Measurements from ENCODE around the gene ARFGAP1. TPM values are rescaled to one million over a fixed set of nuclear protein-coding genes. Genes with fewer than 3 reads are reported as not detected.

Gene ARFGAP1
- total RNA-seq, 1 donor from 2014 or later: 220 TPM

- peaks cover 6% of the 10 kb centered on the region for H3K27me3 Mint-ChIP-seq (ENCODE audit: low read depth, unreplicated experiment)
Measured at GRCh38 chr20:63252284-63252711, 20.3 kb upstream of the ARFGAP1 start.

GRCh38 chr20:63253065-63253437 lies 19.6 kb upstream of the ARFGAP1 start:
- no peak overlapping the region for H3K27ac ChIP-seq (ENCODE audit: low read depth, low read length)
- H3K79me2 ChIP-seq (ENCODE audit: insufficient read depth, low read length): no peaks in the 10 kb centered on the region
- Mint-ChIP-seq H3K27ac (ENCODE audit: unreplicated experiment) (peak overlapping the region; percentile 84), H3K9me3 (ENCODE audit: unreplicated experiment) (peaks cover 9% of the 10 kb centered on the region), H3K4me3 (ENCODE audit: unreplicated experiment) (peak overlapping the region; percentile 93), H3K36me3 (ENCODE audit: low read depth, unreplicated experiment) (peaks cover 26% of the 10 kb centered on the region), H3K27me3 (ENCODE audit: low read depth, unreplicated experiment) (peaks cover 6% of the 10 kb centered on the region), H3K4me1 (ENCODE audit: low read depth, unreplicated experiment) (peaks cover 41% of the 10 kb centered on the region)
- no peak for DNase-seq (ENCODE audit: low read depth)
- H3K4me3 ChIP-seq (ENCODE audit: insufficient read depth, low read depth, low read length): no peak overlapping the region
- no peak for FAIRE-seq
- no peaks in the 10 kb centered on the region for H3K36me3 ChIP-seq (ENCODE audit: insufficient read depth, low read length)
- H2AFZ ChIP-seq (ENCODE audit: low read depth, low read length): no peak overlapping the region
- peaks cover 6% of the 10 kb centered on the region for H3K4me1 ChIP-seq (ENCODE audit: insufficient read depth, low read length)
- H3K27me3 ChIP-seq (ENCODE audit: insufficient read depth, low read length): peaks cover 25% of the 10 kb centered on the region
- H3K4me2 ChIP-seq (ENCODE audit: low read length): peak overlapping the region; percentile 75
- peak; percentile 78 for TF ChIP-seq EZH2 (IDR thresholded peaks at IDR 0.05; ENCODE audit: insufficient read depth, low read length)
- TF ChIP-seq, protein P1, sequence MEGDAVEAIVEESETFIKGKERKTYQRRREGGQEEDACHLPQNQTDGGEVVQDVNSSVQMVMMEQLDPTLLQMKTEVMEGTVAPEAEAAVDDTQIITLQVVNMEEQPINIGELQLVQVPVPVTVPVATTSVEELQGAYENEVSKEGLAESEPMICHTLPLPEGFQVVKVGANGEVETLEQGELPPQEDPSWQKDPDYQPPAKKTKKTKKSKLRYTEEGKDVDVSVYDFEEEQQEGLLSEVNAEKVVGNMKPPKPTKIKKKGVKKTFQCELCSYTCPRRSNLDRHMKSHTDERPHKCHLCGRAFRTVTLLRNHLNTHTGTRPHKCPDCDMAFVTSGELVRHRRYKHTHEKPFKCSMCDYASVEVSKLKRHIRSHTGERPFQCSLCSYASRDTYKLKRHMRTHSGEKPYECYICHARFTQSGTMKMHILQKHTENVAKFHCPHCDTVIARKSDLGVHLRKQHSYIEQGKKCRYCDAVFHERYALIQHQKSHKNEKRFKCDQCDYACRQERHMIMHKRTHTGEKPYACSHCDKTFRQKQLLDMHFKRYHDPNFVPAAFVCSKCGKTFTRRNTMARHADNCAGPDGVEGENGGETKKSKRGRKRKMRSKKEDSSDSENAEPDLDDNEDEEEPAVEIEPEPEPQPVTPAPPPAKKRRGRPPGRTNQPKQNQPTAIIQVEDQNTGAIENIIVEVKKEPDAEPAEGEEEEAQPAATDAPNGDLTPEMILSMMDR (IDR thresholded peaks at IDR 0.05; ENCODE audit: insufficient read depth, low read depth, low read length): no peak
- peaks cover 6% of the 10 kb centered on the region for H4K20me1 ChIP-seq (ENCODE audit: insufficient read depth, low read length)
- no peaks in the 10 kb centered on the region for H3K9me3 ChIP-seq (ENCODE audit: insufficient read depth, low read depth, low read length)
- no peak overlapping the region for H3K9ac ChIP-seq (ENCODE audit: low read length)

More at GRCh38 chr20:63252284-63252711, 20.3 kb upstream of the ARFGAP1 start:
- peaks cover 6% of the 10 kb centered on the region for H4K20me1 ChIP-seq (ENCODE audit: insufficient read depth, low read length)
- DNase-seq (ENCODE audit: low read depth) (no peak), FAIRE-seq (no peak)
- H3K27me3 ChIP-seq (ENCODE audit: insufficient read depth, low read length): peaks cover 25% of the 10 kb centered on the region
- no peak overlapping the region for H2AFZ ChIP-seq (ENCODE audit: low read depth, low read length)
- H3K9me3 ChIP-seq (ENCODE audit: insufficient read depth, low read depth, low read length): no peaks in the 10 kb centered on the region
- Mint-ChIP-seq H3K4me3 (ENCODE audit: unreplicated experiment) (peak overlapping the region; percentile 93), H3K4me1 (ENCODE audit: low read depth, unreplicated experiment) (peaks cover 36% of the 10 kb centered on the region), H3K36me3 (ENCODE audit: low read depth, unreplicated experiment) (peaks cover 18% of the 10 kb centered on the region), H3K9me3 (ENCODE audit: unreplicated experiment) (peaks cover 5% of the 10 kb centered on the region), H3K27ac (ENCODE audit: unreplicated experiment) (peak overlapping the region; percentile 84)
- peaks cover 6% of the 10 kb centered on the region for H3K4me1 ChIP-seq (ENCODE audit: insufficient read depth, low read length)
- no peak overlapping the region for H3K4me3 ChIP-seq (ENCODE audit: insufficient read depth, low read depth, low read length)
- TF ChIP-seq EZH2 (IDR thresholded peaks at IDR 0.05; ENCODE audit: insufficient read depth, low read length): no peak
- TF ChIP-seq, protein P1 (IDR thresholded peaks at IDR 0.05; ENCODE audit: insufficient read depth, low read depth, low read length): no peak
- H3K27ac ChIP-seq (ENCODE audit: low read depth, low read length): no peak overlapping the region
- no peak overlapping the region for H3K4me2 ChIP-seq (ENCODE audit: low read length)
- H3K79me2 ChIP-seq (ENCODE audit: insufficient read depth, low read length): no peaks in the 10 kb centered on the region
- H3K9ac ChIP-seq (ENCODE audit: low read length): no peak overlapping the region
- H3K36me3 ChIP-seq (ENCODE audit: insufficient read depth, low read length): no peaks in the 10 kb centered on the region

- peaks cover 6% of the 10 kb centered on the region for H4K20me1 ChIP-seq (ENCODE audit: insufficient read depth, low read length)
- DNase-seq (ENCODE audit: low read depth): no peak
Measured at GRCh38 chr20:63253438-63254231, 19.0 kb upstream of the ARFGAP1 start.

More at GRCh38 chr20:63253438-63254231, 19.0 kb upstream of the ARFGAP1 start:
- Mint-ChIP-seq H3K4me1 (ENCODE audit: low read depth, unreplicated experiment) (peaks cover 41% of the 10 kb centered on the region), H3K27ac (ENCODE audit: unreplicated experiment) (peak overlapping the region; percentile 84), H3K4me3 (ENCODE audit: unreplicated experiment) (peak overlapping the region; percentile 93), H3K9me3 (ENCODE audit: unreplicated experiment) (peaks cover 9% of the 10 kb centered on the region), H3K27me3 (ENCODE audit: low read depth, unreplicated experiment) (peaks cover 6% of the 10 kb centered on the region), H3K36me3 (ENCODE audit: low read depth, unreplicated experiment) (peaks cover 28% of the 10 kb centered on the region)
- Histone ChIP-seq H3K36me3 (ENCODE audit: insufficient read depth, low read length) (no peaks in the 10 kb centered on the region), H3K9me3 (ENCODE audit: insufficient read depth, low read depth, low read length) (no peaks in the 10 kb centered on the region), H3K4me2 (ENCODE audit: low read length) (peak overlapping the region; percentile 75), H3K4me3 (ENCODE audit: insufficient read depth, low read depth, low read length) (no peak overlapping the region), H3K4me1 (ENCODE audit: insufficient read depth, low read length) (peaks cover 6% of the 10 kb centered on the region), H3K27me3 (ENCODE audit: insufficient read depth, low read length) (peaks cover 28% of the 10 kb centered on the region), H2AFZ (ENCODE audit: low read depth, low read length) (no peak overlapping the region), H3K79me2 (ENCODE audit: insufficient read depth, low read length) (no peaks in the 10 kb centered on the region), H3K9ac (ENCODE audit: low read length) (no peak overlapping the region), H3K27ac (ENCODE audit: low read depth, low read length) (no peak overlapping the region)
- no peak for FAIRE-seq
- TF ChIP-seq, protein P1 (IDR thresholded peaks at IDR 0.05; ENCODE audit: insufficient read depth, low read depth, low read length): no peak
- TF ChIP-seq EZH2 (IDR thresholded peaks at IDR 0.05; ENCODE audit: insufficient read depth, low read length): peak; percentile 52
